Hematopoietic multipotent progenitor cell treated with erythropoietin and hydrocortisone succinate and interleukin-3 and kit ligand, for 15 days (in vitro differentiated cells): Measurements from ENCODE around the gene WDR1.

ENCODE experiments used
- DNase-seq: peaks from one replicate; pipeline ENCODE4 v3.0.0-alpha.2; 2015; ENCODE audit warnings: low spot score

Gene WDR1

DNA sequence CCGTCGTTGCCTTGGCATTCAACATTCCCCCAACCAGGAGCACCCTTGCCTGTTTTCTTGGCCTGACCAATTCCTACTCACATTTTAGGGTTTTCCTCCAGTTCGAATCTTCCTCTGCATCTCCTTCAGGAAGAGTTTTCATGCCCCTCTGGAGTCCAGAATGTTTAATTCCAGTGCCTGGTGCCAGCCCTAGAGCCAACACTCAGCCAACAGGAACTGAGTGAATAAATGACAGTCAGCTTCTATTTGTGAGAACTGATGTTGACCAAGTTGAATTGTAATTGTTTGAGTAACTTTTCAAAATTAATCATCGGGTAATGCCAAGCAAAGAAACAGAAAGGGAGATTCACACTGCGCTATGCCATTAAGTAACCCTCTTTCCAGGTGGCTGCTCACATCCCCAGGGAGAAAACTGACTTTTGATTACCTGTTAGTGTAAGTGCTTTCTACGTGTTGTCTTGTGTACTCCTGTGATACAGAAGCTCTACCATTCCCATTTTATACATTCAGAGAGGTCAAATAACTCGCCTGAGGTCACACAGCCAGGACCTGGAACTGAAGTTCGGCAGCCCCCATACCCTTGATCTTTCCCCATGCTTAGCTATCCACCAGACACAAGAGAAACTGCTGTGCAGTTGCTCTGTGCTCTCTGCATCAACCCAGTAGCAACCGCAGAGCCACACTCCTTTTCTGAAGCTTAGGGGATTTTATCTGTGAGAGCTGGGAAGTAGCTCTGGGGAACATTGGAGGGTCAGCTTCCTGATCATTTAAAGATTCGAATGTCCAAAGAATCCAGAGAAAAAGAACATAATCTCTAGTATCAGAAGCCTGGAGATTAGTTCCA lies 76.3 kb downstream of the WDR1 start:
- no peak for DNase-seq

DNA sequence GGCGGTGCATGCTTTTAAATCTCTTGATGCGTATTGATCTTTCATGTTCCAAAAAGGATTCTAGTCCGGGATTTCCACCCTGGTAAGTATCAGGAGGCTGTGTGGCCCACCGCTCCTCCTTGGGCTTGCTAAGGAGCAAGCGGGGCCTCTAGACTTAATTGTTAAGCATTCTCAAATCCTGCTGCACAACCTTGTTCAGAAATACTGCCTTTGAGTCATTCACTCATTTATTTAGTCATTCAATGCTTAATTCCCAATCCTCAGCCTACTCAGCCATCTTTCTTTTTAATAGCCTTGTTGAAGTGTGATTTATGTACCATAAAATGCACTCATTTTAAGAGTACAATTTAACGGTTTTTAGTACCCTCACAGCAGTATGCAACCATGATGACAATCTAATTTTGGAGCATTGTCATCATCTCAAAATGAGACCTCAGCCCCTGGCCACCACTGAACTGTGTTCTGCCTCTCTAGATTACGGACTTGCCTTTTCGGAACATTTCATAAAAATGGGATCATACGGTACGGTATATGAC lies 79.7 kb downstream of the WDR1 start:
- DNase-seq = no peak

DNA sequence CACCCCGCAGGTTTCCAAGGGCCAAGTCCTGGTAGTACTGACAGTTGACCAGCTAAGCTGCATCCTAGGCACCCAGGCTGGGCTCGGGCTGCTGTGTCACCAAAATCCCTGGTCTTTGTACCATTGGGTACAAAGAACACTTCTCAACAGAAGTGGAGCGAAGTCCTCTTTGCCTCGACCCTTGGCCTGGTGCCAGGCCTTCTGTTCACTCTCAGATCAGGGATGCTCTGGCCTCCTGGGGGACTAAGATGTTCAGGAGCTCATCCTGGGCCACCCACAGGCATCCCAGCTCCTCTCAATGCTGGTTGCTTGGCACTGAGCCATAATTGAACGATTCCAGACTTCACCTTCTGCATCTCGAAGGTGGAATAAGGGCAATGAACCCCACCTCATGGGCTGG lies 81.5 kb downstream of the WDR1 start:
- DNase-seq = no peak

DNA sequence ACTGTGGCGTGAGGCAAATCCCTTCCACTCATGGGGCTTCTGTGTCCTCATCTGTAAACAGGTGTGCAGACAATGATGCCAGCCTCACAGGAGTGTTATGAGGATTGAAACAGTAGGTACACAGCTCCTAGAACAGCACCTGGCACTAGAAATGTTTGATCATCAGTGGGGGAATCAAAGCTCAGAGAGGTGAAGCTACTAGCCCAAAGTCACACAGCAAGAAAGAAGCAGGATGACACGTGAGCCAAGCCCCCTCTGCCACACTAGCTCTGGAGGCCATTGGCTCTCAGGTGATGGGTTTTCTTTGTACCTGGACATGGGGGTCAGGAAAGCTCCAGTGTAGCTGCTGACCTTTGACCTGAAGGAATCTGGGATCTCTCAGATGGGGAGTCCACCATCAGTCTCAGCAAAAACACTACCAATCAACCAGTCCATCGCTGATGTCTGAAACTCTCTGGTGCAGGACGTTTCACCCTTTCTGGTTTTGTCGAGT lies 81.9 kb downstream of the WDR1 start:
- DNase-seq = no peak

DNA sequence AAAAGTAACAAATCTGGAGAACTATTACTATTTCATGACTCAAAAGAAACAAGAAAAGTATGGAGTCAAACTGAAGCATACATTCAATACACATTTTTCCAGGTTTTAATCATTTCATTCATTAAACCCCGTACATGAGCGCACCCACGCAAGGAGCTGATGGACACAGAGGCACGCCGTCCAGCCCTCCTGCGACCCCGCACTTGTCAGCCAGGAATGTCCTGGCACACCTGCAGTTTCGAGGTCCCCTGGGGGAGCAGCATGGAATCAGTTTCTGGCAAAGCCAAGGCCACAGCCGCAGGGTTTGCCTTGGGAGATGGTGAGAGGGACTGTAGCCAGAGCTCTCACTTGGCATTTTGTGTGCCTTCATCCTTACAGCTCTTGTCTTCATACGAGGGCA lies 82.5 kb downstream of the WDR1 start:
- no peak for DNase-seq

DNA sequence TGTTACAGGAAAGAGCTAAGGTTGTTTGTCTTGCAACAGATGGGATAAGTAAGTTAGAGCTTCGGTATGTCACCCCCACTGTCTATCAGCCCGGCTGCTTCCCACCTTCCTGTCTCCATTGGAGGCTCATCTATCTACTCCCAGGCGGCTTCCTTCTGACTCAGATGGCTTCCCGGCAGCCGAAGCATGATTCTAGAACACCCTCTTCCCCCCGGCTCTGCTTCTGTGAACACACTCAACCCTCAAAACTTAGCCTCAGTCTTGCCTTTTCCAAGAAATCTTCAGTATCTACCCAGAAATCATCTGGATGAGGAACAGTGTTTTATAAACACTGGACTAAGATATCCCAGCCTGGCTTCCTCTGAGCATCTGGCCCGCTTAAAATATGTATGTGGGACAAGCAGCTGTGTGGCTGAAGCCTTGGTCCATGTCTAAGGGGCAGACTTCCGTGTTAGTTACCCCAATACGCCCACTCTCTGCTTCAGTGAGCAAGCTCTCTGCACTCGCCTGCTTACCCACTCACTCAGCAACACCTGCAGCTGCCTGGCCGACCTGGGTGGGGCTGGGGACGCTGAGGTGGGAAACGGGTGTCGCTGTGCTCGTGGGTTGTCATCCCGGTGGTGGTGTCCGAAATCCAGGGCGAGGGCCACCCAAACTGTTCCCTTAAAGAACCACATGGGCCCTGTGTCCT lies 83.3 kb downstream of the WDR1 start:
- DNase-seq = no peak

DNA sequence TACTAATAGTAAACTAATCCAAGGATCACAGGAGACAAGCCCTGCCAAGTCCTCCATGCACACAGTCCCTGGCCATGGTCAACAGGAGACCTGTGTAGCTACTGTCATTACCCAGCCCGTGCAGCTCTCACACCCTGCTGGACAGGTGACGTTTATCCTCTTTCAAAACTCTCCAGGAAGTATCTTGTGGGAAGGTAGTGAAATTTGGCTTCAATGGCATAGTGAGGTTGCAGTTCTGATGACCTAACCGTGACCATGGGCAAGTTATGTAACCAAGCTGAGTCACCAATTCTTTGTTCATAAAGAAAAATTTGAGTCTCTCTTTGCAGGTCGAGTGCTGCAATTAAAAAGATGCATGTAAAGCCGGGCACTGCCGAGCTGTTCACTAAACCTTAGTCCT lies 84.0 kb downstream of the WDR1 start:
- no peak for DNase-seq

DNA sequence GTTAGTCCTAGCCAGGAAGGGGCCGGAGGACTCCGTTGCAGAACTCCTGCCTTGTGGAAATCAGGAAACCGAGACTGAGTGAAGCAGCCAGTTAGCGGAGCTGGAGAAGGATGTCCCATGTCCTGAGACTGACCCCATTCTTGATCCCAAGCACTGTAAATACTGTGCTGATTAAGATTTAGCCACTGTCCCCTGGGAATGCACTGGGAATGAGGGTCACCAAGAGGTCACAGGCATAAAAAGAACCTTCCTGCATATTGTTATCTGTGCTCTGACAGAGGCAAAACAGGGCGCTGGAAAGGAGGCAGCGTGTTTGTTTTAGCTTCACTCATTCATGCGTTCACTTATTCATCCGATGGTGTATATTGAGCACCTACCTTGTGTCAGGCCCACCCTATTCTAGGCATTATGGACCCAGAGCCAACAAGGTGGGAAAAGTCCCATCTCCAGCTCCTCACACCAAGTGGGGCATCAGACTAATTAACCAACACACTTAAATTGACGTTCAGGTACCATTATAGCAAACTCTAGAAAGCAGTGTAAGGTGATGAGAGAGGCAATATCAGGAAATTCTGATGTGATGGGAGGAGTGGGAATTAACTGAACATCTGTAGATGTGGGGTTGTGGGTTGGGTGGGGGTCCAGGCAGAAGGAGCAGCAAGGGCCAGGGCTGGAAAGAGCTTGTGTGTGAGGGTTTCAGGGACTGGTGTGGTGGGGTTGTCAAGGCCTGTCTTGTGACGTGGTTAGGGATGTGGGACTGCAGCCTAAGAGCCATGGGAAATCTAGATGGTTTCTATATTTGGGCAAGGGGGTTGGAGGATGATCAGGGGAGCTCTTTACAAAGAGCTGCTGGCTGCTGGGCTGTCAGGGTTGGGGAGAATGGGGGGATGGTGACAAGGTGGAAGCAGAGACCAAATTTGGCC lies 84.7 kb downstream of the WDR1 start:
- no peak for DNase-seq

DNA sequence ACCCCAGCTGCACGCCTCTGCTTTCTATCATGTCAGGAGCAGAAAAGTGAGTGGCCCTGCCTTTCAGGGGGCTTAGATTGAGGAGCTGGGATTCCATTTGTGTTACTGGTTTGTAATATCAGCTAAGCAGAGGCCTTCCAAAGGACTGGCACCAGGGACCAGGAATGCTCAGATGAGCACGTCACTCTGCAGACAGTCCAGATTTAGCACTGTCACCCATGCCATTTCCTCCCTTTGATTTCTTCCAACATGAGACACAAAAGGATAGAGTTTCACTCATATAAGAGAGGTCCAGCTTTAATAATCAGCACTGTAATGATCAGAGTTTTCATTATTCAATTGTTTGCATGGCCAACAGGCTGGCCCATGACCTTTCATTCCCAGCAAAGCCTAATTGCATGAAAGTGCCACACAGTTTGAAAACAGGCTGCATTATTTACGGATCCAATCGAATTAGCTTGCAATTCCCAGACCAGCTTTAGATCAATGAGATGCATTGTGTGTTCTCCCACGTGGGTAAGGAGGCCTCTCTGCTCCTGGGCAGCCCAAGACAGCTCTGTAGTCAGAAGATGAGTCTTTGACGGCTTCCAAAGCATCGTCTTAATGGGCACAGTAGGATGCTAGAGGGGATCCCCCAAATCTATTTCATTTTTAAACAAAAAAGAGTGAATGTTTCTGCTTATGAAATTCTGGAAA lies 85.5 kb downstream of the WDR1 start:
- DNase-seq = no peak

DNA sequence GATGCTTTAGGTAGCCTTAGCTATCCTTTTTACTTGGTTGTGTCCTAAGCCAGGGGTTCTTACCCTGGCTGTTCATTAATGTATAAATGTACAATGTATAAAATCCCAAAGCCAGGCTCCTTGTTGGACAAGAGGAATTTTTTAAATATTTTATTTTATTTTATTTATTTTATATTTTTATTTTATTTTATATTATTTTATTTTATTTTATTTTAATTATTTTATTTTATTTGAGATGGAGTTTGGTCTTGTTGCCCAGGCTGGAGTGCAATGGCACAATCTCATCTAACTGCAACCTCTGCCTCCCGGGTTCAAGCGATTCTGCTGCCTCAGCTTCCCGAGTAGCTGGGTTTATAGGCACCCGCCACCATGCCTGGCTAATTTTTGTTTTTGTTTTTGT lies 87.2 kb downstream of the WDR1 start:
- DNase-seq = no peak

DNA sequence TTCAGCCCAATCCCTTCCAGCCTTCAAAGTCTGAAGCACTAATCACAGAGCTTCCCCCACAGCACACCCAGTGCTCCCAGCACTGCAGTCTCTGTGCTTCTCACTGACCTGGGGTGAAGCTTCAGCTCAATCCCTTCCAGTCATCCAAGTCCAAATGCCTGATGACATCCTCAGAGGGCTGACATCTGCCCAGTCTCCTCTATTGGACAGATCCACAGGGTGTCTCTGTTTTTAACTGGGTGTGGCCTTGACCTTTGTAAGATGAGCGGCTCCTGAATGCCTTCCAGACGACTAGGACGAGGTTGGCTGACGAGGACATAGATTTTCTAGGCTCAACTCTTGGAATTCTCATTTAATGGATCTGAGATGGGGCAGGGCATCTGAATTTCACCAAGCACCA lies 87.7 kb downstream of the WDR1 start:
- DNase-seq = no peak

DNA sequence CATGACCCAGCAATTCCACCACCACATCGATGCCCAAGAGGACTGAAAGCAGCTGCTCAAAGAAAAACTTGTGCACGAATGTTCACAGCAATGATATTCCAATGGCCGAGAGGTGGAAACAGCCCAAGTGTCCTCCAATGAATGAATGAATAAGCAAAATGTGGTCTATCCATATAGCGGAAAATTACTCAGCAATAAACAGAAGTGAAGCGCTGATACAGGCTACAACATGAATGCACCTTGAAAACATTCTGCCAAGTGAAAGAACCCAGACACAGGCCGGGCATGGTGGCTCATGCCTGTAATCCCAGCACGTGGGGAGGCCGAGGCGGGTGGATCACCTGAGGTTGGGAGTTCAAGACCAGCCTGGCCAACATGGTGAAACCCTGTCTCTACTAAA lies 90.1 kb downstream of the WDR1 start:
- DNase-seq = no peak

DNA sequence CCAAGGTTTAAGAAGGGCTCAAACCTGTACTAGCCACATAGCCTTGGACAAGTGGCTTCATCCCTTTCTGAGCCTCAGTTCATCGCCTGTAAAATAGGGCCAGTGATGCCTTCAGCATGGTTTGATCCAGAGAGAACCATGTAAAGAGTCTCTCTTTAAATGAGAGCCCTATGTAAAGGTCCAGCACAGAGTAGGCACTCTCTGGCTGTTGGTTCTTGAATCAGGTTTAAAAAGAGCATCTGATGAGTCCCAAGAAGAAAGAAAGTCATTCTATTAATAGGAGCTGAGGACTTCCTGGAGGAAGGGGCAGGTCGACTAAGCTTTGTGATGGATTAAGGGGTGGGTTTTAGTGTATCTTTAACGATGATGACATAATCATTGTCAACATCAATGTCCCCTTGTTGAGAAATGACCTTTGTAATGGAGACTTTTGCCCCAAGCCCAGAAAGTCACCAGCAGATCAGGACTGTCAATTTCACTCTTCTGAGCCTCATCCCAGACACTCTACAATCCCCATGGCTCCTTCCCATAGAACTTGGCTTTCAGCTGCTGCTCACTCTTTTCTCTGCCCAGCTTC lies 91.3 kb downstream of the WDR1 start:
- DNase-seq = no peak
